GM20000 (cell line): ENCODE results near the gene PPP2R5D.

Source experiments
- DNase-seq: peaks from one replicate; pipeline ENCODE4 v3.0.0; 2012; ENCODE audit warnings: low spot score
- TF ChIP-seq, protein P1 (sequence below): IDR thresholded peaks from 2 replicates; pipeline ENCODE4 v1.5.1; 2012; ENCODE audit warnings: mild to moderate bottlenecking, control low read depth; ENCODE audit errors: extremely low read depth, missing control alignments

PPP2R5D gene

GRCh38 chr6:43020052-43020705, 35.8 kb downstream of the PPP2R5D start:
- TF ChIP-seq, protein P1, sequence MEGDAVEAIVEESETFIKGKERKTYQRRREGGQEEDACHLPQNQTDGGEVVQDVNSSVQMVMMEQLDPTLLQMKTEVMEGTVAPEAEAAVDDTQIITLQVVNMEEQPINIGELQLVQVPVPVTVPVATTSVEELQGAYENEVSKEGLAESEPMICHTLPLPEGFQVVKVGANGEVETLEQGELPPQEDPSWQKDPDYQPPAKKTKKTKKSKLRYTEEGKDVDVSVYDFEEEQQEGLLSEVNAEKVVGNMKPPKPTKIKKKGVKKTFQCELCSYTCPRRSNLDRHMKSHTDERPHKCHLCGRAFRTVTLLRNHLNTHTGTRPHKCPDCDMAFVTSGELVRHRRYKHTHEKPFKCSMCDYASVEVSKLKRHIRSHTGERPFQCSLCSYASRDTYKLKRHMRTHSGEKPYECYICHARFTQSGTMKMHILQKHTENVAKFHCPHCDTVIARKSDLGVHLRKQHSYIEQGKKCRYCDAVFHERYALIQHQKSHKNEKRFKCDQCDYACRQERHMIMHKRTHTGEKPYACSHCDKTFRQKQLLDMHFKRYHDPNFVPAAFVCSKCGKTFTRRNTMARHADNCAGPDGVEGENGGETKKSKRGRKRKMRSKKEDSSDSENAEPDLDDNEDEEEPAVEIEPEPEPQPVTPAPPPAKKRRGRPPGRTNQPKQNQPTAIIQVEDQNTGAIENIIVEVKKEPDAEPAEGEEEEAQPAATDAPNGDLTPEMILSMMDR = no peak
- no peak for DNase-seq

DNA sequence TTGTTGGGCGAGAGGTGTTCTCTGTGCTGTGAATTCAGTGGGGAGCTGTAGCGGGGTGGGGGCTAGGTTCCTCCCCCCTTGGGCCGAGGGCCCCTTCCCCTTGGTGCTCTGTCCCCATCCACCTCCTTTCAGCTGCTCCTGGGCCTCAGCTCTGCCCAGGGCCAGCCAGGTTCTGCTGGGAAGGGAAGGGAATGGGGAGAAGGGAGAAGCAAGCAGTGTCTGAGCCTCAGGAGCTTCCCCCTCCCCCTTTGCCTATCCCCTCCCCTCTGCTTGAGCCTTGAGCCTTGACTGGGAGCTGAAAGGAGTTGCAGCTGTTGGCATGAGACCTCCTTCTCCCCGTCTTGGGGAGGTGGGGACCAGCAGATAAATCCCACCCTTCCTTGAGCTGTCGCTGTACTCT, 36.5 kb downstream of the PPP2R5D start:
- TF ChIP-seq, protein P1 = no peak
- DNase-seq = no peak

GRCh38 chr6:43021270-43022047, 37.1 kb downstream of the PPP2R5D start, which contains the start of gene RRP36:
TSS of gene RRP36 (plus strand) at chr6:43021623. CDS start at chr6:43021655, 32 bp downstream.
- DNase-seq = peak; percentile 89

DNA sequence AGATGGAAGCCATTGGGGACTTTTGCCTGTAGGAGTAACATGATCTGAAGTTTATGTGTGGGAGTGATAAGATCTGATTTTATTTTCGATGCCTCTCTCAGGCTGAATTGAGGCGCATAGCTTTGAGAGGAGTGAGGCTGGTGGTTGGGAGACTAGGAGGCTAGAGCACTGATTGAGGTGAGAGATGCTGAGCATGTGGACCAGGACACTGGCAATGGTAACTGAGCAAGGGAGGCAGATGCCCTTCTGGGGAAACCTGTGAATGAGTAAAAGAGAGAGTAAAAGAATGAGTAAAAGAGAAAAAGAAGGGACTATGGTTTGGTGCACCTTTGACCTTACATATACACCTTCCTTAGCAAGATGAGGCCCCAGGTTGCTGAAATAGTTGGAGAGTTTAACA, 40.1 kb downstream of the PPP2R5D start:
- TF ChIP-seq, protein P1 = no peak
- no peak for DNase-seq

More at GRCh38 chr6:43021270-43022047, 37.1 kb downstream of the PPP2R5D start, which contains the start of gene RRP36:
- TF ChIP-seq, protein P1 = no peak

DNA sequence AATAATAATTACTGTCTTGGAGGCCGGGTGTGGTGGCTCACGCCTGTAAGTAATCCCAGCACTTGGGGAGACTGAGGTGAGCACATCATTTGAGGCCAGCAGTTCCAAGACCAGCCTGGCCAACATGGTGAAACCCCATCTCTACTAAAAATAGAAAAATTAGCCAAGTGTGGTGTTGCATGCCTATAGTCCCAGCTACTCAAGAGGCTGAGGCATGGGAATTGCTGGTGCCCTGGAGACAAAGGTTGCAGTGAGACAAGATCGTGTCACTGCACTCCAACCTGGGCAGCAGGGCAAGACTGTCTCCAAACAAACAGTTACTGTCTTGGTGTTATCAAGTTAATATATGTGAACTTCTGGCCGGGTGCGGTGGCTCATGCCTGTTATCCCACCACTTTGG, 42.0 kb downstream of the PPP2R5D start:
- TF ChIP-seq, protein P1 = no peak
- DNase-seq = no peak

DNA sequence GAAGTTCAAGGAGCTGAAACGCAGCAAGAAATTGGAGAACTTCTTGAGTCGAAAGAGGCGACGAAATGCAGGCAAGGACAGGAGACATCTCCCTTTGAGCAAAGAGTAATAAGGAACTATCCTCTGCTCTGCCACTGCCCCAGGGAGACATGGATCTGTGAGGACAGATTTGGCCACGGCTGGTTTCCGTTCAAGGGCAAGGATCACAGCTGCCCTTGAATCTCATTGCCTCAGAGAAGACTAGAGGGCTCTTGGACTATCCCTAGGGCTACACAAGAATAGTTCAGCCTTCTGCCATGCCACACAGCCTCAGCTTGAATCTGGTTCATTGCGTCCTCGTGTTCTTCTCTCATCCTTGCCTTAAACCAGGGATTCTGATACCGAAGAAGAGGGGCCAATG, 44.8 kb downstream of the PPP2R5D start:
- DNase-seq = no peak
- TF ChIP-seq, protein P1 = no peak

DNA sequence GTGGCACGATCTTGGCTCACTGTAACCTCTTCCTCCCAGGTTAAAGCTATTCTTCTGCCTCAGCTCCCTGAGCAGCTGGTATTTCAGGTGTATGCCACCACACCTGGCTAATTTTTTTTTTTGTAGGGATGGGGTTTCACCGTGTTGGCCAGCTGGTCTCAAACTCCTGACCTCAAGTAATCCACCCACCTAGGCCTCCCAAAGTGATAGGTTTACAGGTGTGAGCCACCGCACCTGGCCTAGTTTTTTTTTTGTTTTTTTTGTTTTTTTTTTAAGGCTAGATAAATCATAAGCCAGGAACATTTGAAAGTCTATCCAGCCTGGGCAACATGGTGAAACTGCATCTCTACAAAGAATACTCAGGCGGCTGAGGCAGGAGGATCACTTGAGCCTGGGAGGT, 48.0 kb downstream of the PPP2R5D start:
- TF ChIP-seq, protein P1 = no peak
- DNase-seq = no peak
